ENCODE measurements around the gene DIPK1B.
"Not testable (repeated sequence)": the region's sequence is repeated elsewhere in the genome, so short reads cannot be mapped to it uniquely, and the experiment has no call there.

DIPK1B gene

GRCh38 chr9:136709454-136710109, 2.8 kb upstream of the DIPK1B start:
- no peak overlapping the region for H3K4me3 ChIP-seq (ENCODE audit: low read depth, low read length)
- TF ChIP-seq CTCF (IDR thresholded peaks at IDR 0.05; ENCODE audit: low read depth, low read length, missing control alignments): no peak
- no peak for DNase-seq (ENCODE audit: low read depth)

- no peak overlapping the region for H3K4me3 ChIP-seq (ENCODE audit: low read depth, low read length)
- DNase-seq (ENCODE audit: low read depth): no peak
- no peak for TF ChIP-seq CTCF (IDR thresholded peaks at IDR 0.05; ENCODE audit: low read depth, low read length, missing control alignments)
Measured at GRCh38 chr9:136710543-136710942, 1.8 kb upstream of the DIPK1B start.

- H3K4me3 ChIP-seq (ENCODE audit: low read depth, low read length); DNase-seq (ENCODE audit: low read depth): not testable (repeated sequence)
Measured at GRCh38 chr9:136711219-136711648, 1.1 kb upstream of the DIPK1B start.

GRCh38 chr9:136712690-136713544, 545 bp downstream of the DIPK1B start:
- no peak for TF ChIP-seq CTCF (IDR thresholded peaks at IDR 0.05; ENCODE audit: low read depth, low read length, missing control alignments)

GRCh38 chr9:136713550-136713949, 1.2 kb downstream of the DIPK1B start:
- TF ChIP-seq CTCF (IDR thresholded peaks at IDR 0.05; ENCODE audit: low read depth, low read length, missing control alignments): no peak
- H3K4me3 ChIP-seq (ENCODE audit: low read depth, low read length): no peak overlapping the region
- no peak for DNase-seq (ENCODE audit: low read depth)

More at GRCh38 chr9:136712690-136713544, 545 bp downstream of the DIPK1B start:
- DNase-seq (ENCODE audit: low read depth): no peak
- H3K4me3 ChIP-seq (ENCODE audit: low read depth, low read length): no peak overlapping the region

- no peak for TF ChIP-seq CTCF (IDR thresholded peaks at IDR 0.05; ENCODE audit: low read depth, low read length, missing control alignments)
- H3K4me3 ChIP-seq (ENCODE audit: low read depth, low read length): no peak overlapping the region
Measured at GRCh38 chr9:136714096-136714892, 1.9 kb downstream of the DIPK1B start.

GRCh38 chr9:136714893-136715274, 2.5 kb downstream of the DIPK1B start:
- DNase-seq (ENCODE audit: low read depth): no peak
- TF ChIP-seq CTCF (IDR thresholded peaks at IDR 0.05; ENCODE audit: low read depth, low read length, missing control alignments): no peak
- H3K4me3 ChIP-seq (ENCODE audit: low read depth, low read length): no peak overlapping the region

More at GRCh38 chr9:136714096-136714892, 1.9 kb downstream of the DIPK1B start:
- no peak for DNase-seq (ENCODE audit: low read depth)
